CD14-positive monocyte (primary cell): Measurements from ENCODE around the gene SLCO4A1. TPM values are rescaled to one million over a fixed set of nuclear protein-coding genes. Genes with fewer than 3 reads are reported as not detected.

Experiments
- DNase-seq, 3 donors: peaks; one replicate each; pipeline ENCODE4 v3.0.0-alpha.2; 2011 to 2022
- H2AFZ ChIP-seq: 2 replicates; pipeline ENCODE4 v1.6.0; 2012; ENCODE audit warnings: mild to moderate bottlenecking, low read depth, low read length, inconsistent platforms; ENCODE audit not compliant: insufficient read depth, poor library complexity, severe bottlenecking
- H3K27ac ChIP-seq, 2 donors: 1 replicate in 1 of 2; 2 replicates in 1 of 2; pipeline ENCODE4 v1.5.1; 2012 to 2013; ENCODE audit warnings: low read length in 2 of 2, control low read depth in 1 of 2, inconsistent platforms in 1 of 2, low read depth in 1 of 2, mild to moderate bottlenecking in 1 of 2
- H3K27me3 ChIP-seq, 2 donors: one replicate each; pipeline versions ENCODE4 v1.6.0 to v1.6.1; 2011 to 2013; ENCODE audit warnings: low read length in 2 of 2; ENCODE audit not compliant: control insufficient read depth in 2 of 2, insufficient read depth in 2 of 2
- H3K36me3 ChIP-seq, 2 donors: replicated peaks in 1 of 2; 1 replicate in 1 of 2; 2 replicates in 1 of 2; pipeline versions ENCODE4 v1.5.1 to v1.6.1; 2012 to 2013; ENCODE audit warnings: low read length in 2 of 2, control low read depth in 1 of 2, inconsistent platforms in 1 of 2, mild to moderate bottlenecking in 1 of 2; ENCODE audit not compliant: insufficient read depth in 2 of 2, control insufficient read depth in 1 of 2
- H3K4me1 ChIP-seq, 2 donors: 1 replicate in 1 of 2; 2 replicates in 1 of 2; pipeline versions ENCODE4 v1.5.1 to v1.6.1; 2012 to 2013; ENCODE audit warnings: low read length in 2 of 2, control low read depth in 1 of 2, inconsistent platforms in 1 of 2, mild to moderate bottlenecking in 1 of 2, moderate library complexity in 1 of 2; ENCODE audit not compliant: insufficient read depth in 2 of 2, control insufficient read depth in 1 of 2
- H3K4me2 ChIP-seq: replicated peaks from 2 replicates; pipeline ENCODE3; 2012; ENCODE audit warnings: low read length, moderate library complexity, mild to moderate bottlenecking; ENCODE audit not compliant: poor library complexity, severe bottlenecking; ENCODE audit errors: extremely low read depth
- H3K4me3 ChIP-seq, 3 experiments: fragments of 200-600 bp in 1 of 3; sonication (generic) in 1 of 3; replicated peaks in 1 of 3; 1 replicate in 2 of 3; 2 replicates in 1 of 3; pipeline ENCODE4 v1.5.1; 2011 to 2013; ENCODE audit warnings: low read length in 3 of 3, mild to moderate bottlenecking in 3 of 3, control low read depth in 2 of 3, low read depth in 2 of 3, inconsistent platforms in 1 of 3, moderate library complexity in 1 of 3
- H3K79me2 ChIP-seq: 2 replicates; pipeline ENCODE4 v1.6.0; 2012; ENCODE audit warnings: mild to moderate bottlenecking, control low read depth, inconsistent platforms, low read length, moderate library complexity; ENCODE audit not compliant: insufficient read depth
- H3K9ac ChIP-seq: 2 replicates; pipeline ENCODE4 v1.6.0; 2017; ENCODE audit warnings: low read length, mild to moderate bottlenecking; ENCODE audit not compliant: insufficient read depth, poor library complexity, severe bottlenecking
- H3K9me3 ChIP-seq, 2 donors: replicated peaks in 1 of 2; 1 replicate in 1 of 2; 2 replicates in 1 of 2; pipeline versions ENCODE4 v1.5.1 to v1.6.1; 2012 to 2013; ENCODE audit warnings: low read length in 2 of 2, control low read depth in 1 of 2; ENCODE audit not compliant: control insufficient read depth in 1 of 2, insufficient read depth in 1 of 2
- H4K20me1 ChIP-seq: 2 replicates; pipeline ENCODE4 v1.6.0; 2012; ENCODE audit warnings: mild to moderate bottlenecking, low read length, control low read depth, moderate library complexity; ENCODE audit not compliant: insufficient read depth
- H3K27ac Mint-ChIP-seq, 7 donors: one replicate each; pipeline ENCODE4 v1.8.0; 2020; ENCODE audit warnings: mild to moderate bottlenecking in 7 of 7, mixed read lengths in 7 of 7, moderate library complexity in 6 of 7, inconsistent platforms in 2 of 7
- H3K27me3 Mint-ChIP-seq, 3 donors: one replicate each; pipeline ENCODE4 v1.8.0; 2021 to 2022; ENCODE audit warnings: low read depth in 3 of 3, mild to moderate bottlenecking in 3 of 3, mixed read lengths in 3 of 3, moderate library complexity in 3 of 3, inconsistent platforms in 1 of 3
- H3K36me3 Mint-ChIP-seq, 2 donors: one replicate each; pipeline ENCODE4 v1.8.0; 2020; ENCODE audit warnings: mixed read lengths in 2 of 2, inconsistent platforms in 1 of 2, mild to moderate bottlenecking in 1 of 2
- H3K4me1 Mint-ChIP-seq: one replicate; pipeline ENCODE4 v1.8.0; 2020; ENCODE audit warnings: mild to moderate bottlenecking, mixed read lengths
- H3K4me3 Mint-ChIP-seq, 2 donors: one replicate each; pipeline ENCODE4 v1.8.0; 2020; ENCODE audit warnings: mild to moderate bottlenecking in 2 of 2, mixed read lengths in 2 of 2, moderate library complexity in 1 of 2
- H3K9me3 Mint-ChIP-seq, 7 donors: one replicate each; pipeline ENCODE4 v1.8.0; 2020 to 2022; ENCODE audit warnings: mixed read lengths in 7 of 7, mild to moderate bottlenecking in 6 of 7, moderate library complexity in 6 of 7, inconsistent platforms in 2 of 7
- WGBS: methylation state at CpG from one replicate; pipeline ENCODE4 v1.1.5; 2013; ENCODE audit warnings: missing lambda C conversion rate; ENCODE audit not compliant: insufficient coverage; 5-methylcytosine and 5-hydroxymethylcytosine counted together
- intact Hi-C, 2 donors: fragments of 100-400 bp; cut with micrococcal nuclease; formaldehyde crosslinking; loops; one replicate each; pipeline versions ENCODE4 v1.15.0 to v1.15.1; 2023
- polyA plus RNA-seq, 3 donors: library from polyadenylated mRNA; depleted of rRNA in 1 of 3; unstranded in 2 of 3; stranded (reverse) in 1 of 3; fragments of 300-500 nt in 2 of 3; fragments of >200 nt in 1 of 3; fragmentation: Illumina TruSeq in 2 of 3; gene quantifications; 1 replicate in 2 of 3; 2 replicates in 1 of 3; pipeline ENCODE4 v1.2.3, GENCODE V29; 2012 to 2021
- TF ChIP-seq, protein P1 (sequence below): fragments of 200-600 bp; IDR thresholded peaks from one replicate; pipeline ENCODE4 v1.8.0; 2022; ENCODE audit warnings: antibody characterized with exemption, mild to moderate bottlenecking

Gene SLCO4A1
- polyA plus RNA-seq, 3 donors, result 0.05 to 0.42 (median 0.26) TPM

DNA sequence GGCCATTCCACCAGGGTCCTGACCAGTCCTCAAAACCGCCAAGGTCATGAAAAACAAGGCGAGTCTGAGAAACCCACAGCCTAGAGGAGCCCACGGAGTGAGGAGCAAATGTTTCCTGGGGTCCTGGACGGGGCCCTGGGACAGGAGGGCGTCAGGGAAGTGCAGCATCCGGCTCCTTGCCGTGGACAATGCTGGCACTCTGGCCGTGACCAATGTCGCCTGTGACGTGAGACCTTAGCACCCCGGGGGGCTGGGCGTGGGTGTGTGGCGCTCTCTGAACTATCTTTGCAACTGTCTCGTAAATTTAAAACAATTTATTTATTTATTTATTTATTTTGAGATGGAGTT is 34.1 kb upstream of the SLCO4A1 start:
- intact Hi-C loops, result loop anchor here in 1 of 2 donors (10.0 kb wide), 1 partner anchor 47 kb away; no protein-coding TSS in a partner anchor

DNA sequence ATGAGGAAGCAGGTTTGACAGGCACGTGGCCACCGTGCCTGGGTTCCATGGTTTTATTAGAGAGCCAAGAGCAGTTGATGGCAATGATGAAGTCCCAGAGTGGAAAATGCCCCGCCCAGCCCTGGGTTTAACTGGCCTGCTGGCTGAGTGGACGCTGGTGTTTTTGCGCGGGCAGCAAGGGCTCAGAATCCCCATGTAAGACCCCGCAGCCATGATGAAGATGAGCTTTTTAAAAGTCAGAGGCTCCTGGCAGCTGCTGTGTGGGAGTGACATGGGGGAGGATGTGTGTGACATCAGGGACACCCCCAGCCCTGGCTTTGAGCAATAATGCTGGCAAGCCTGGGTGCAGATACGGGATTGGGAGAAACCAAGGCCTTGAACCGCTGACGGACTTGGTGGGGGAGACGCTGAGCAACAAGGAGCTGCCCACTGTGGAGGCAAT is 33.0 kb upstream of the SLCO4A1 start:
- WGBS, result 83% methylated on average over 11 of the region's 11 CpGs
- Histone ChIP-seq H3K9ac (no peak overlapping the region), H3K9me3 (peaks cover 5 to 6% of the 10 kb centered on the region in 2 donors), H3K4me2 (no peak overlapping the region), H3K4me1 (peaks cover 31 to 40% of the 10 kb centered on the region in 2 donors), H2AFZ (no peak overlapping the region), H3K27ac (no peak overlapping the region), H4K20me1 (no peaks in the 10 kb centered on the region), H3K36me3 (no peaks in the 10 kb centered on the region), H3K4me3 (no peak overlapping the region), H3K79me2 (no peaks in the 10 kb centered on the region), H3K27me3 (no peaks in the 10 kb centered on the region)
- intact Hi-C loops, result loop anchor here in 1 of 2 donors (10.0 kb wide), 1 partner anchor 46 kb away; no protein-coding TSS in a partner anchor
- Mint-ChIP-seq H3K9me3 (peaks cover 0 to 9% (median 5%) of the 10 kb centered on the region in 7 donors), H3K27me3 (peaks cover 0 to 6% (median 4%) of the 10 kb centered on the region in 3 donors), H3K36me3 (no peaks in the 10 kb centered on the region), H3K4me3 (no peak overlapping the region), H3K4me1 (peaks cover 41% of the 10 kb centered on the region), H3K27ac (peak overlapping the region in 2 of 7 donors; percentile 54 to 68)
- DNase-seq, result no peak
- TF ChIP-seq, protein P1, sequence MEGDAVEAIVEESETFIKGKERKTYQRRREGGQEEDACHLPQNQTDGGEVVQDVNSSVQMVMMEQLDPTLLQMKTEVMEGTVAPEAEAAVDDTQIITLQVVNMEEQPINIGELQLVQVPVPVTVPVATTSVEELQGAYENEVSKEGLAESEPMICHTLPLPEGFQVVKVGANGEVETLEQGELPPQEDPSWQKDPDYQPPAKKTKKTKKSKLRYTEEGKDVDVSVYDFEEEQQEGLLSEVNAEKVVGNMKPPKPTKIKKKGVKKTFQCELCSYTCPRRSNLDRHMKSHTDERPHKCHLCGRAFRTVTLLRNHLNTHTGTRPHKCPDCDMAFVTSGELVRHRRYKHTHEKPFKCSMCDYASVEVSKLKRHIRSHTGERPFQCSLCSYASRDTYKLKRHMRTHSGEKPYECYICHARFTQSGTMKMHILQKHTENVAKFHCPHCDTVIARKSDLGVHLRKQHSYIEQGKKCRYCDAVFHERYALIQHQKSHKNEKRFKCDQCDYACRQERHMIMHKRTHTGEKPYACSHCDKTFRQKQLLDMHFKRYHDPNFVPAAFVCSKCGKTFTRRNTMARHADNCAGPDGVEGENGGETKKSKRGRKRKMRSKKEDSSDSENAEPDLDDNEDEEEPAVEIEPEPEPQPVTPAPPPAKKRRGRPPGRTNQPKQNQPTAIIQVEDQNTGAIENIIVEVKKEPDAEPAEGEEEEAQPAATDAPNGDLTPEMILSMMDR, result no peak

More for the DNA sequence above, 34.1 kb upstream of the SLCO4A1 start:
- Mint-ChIP-seq H3K27me3 (peaks cover 0 to 6% (median 4%) of the 10 kb centered on the region in 3 donors), H3K4me1 (peaks cover 48% of the 10 kb centered on the region), H3K9me3 (peaks cover 0 to 9% (median 5%) of the 10 kb centered on the region in 7 donors), H3K27ac (no peak overlapping the region), H3K36me3 (no peaks in the 10 kb centered on the region), H3K4me3 (no peak overlapping the region)
- H3K4me1 ChIP-seq, result peaks cover 42 to 52% of the 10 kb centered on the region in 2 donors
- no peak overlapping the region for H3K4me3 ChIP-seq
- WGBS, result 93% methylated on average over 9 of the region's 14 CpGs
- H2AFZ ChIP-seq, result no peak overlapping the region
- no peak overlapping the region for H3K4me2 ChIP-seq
- peaks cover 5 to 6% of the 10 kb centered on the region in 2 donors for H3K9me3 ChIP-seq
- H3K79me2 ChIP-seq, result no peaks in the 10 kb centered on the region
- H3K36me3 ChIP-seq, result no peaks in the 10 kb centered on the region
- no peak overlapping the region for H3K27ac ChIP-seq
- H4K20me1 ChIP-seq, result no peaks in the 10 kb centered on the region
- no peak overlapping the region for H3K9ac ChIP-seq
- no peaks in the 10 kb centered on the region for H3K27me3 ChIP-seq
- DNase-seq, result no peak
- TF ChIP-seq, protein P1, result no peak
